MM.1S (cell line): Measurements from ENCODE around the gene MEAK7.

Source experiments
- CTCF ChIP-seq: fragments of 300-600 bp; sonication (generic); IDR thresholded peaks from 2 replicates; pipeline ENCODE4 v1.5.1; 2016; ENCODE audit warnings: antibody characterized with exemption, low read length, mixed read lengths
- EZH2 ChIP-seq: fragments of 300-600 bp; sonication (generic); optimal IDR thresholded peaks from 2 replicates; pipeline ENCODE3; 2017; ENCODE audit warnings: low read depth, mild to moderate bottlenecking, antibody characterized with exemption, low read length, mixed read lengths

- TF ChIP-seq EZH2 (no peak), CTCF (no peak)
Measured at GRCh38 chr16:84465154-84465553, 39.3 kb downstream of the MEAK7 start.
